A673 (cell line): Measurements from ENCODE around the gene CRBN.

Source experiments
- EZH2 ChIP-seq: fragments of 200-600 bp; sonication (generic); IDR thresholded peaks from 2 replicates; pipeline ENCODE4 v1.6.1; 2017; ENCODE audit warnings: borderline replicate concordance, low read depth, mild to moderate bottlenecking, mixed read lengths, antibody characterized with exemption, low read length; ENCODE audit not compliant: poor library complexity, severe bottlenecking
- TF ChIP-seq, protein P1 (sequence below): fragments of 300-800, 200-600 bp; sonication (generic); conservative IDR thresholded peaks from 2 replicates; pipeline ENCODE4 v1.5.1; 2017; ENCODE audit warnings: low read depth, mild to moderate bottlenecking, antibody characterized with exemption, low read length, moderate library complexity, mixed read lengths

DNA sequence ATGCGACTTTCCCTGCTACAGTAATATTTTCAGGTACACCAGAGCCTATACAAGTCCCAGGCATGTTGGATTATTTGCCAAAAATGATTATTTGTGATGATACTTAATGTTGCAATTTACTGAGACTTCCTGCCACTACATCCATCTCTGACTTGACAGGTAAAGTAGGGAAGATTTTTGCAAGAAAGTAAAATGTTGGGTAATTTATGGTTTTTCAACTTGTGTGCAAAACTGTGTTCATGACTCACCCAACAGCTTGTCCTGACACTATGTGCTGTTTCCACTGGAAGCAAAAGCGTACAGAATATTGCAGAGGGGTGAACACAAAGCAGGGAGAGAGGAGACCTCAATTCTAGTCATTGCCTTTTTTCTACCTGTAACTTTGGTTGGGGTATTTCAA lies 5.4 kb upstream of the CRBN start:
- TF ChIP-seq, protein P1, sequence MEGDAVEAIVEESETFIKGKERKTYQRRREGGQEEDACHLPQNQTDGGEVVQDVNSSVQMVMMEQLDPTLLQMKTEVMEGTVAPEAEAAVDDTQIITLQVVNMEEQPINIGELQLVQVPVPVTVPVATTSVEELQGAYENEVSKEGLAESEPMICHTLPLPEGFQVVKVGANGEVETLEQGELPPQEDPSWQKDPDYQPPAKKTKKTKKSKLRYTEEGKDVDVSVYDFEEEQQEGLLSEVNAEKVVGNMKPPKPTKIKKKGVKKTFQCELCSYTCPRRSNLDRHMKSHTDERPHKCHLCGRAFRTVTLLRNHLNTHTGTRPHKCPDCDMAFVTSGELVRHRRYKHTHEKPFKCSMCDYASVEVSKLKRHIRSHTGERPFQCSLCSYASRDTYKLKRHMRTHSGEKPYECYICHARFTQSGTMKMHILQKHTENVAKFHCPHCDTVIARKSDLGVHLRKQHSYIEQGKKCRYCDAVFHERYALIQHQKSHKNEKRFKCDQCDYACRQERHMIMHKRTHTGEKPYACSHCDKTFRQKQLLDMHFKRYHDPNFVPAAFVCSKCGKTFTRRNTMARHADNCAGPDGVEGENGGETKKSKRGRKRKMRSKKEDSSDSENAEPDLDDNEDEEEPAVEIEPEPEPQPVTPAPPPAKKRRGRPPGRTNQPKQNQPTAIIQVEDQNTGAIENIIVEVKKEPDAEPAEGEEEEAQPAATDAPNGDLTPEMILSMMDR: no peak
- no peak for TF ChIP-seq EZH2
